Measurements from ENCODE around the gene NFATC3. TPM values are rescaled to one million over a fixed set of nuclear protein-coding genes. Genes with fewer than 3 reads are reported as not detected.

The NFATC3 gene
- total RNA-seq, 2 donors from 2014 or later, result 25.9 to 28.9 TPM

DNA sequence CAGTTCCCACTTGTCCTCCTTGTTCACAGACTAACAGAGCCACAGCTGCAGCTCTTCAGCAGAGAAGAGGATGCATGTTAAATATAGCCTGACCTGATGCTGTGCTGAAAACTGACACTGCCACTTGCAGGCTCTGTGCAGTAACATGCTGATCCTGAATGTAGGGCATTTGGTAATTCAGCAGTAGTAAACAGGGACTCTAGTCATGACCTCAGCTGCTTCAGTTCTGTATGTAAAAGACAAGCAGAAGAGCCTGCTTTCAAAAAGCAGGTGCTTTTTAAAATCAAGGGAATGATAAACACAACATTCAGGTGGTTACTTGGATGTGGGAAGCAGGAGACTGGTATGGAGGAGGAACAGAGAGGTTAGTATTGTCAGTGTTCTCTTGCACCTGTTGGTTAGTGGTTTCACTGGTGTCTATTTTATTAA is 116.9 kb downstream of the NFATC3 start:
- ATAC-seq, result peak; percentile 45 to 63
- DNase-seq, result no peak
- intact Hi-C loops (cut with DNase I), result no loop called here

DNA sequence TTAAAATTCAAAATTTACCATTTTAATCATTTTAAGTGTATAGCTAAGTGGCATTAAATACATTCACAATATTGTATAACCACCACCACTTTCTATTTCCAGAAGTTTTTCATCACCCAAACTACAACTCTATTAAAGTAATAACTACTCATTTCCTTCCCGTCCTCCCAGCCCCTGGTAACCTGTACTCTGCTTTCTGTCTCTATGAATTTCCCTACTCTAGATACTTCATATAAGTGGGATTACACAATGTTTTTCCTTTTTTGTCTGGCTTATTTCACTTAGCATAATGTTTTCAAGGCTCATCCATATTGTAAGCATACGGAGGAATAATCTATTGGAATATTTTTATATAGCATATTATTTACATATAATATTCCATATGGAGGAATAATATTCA is 121.1 kb downstream of the NFATC3 start:
- ATAC-seq (no peak), DNase-seq (no peak)
- intact Hi-C loops (cut with DNase I), result no loop called here

DNA sequence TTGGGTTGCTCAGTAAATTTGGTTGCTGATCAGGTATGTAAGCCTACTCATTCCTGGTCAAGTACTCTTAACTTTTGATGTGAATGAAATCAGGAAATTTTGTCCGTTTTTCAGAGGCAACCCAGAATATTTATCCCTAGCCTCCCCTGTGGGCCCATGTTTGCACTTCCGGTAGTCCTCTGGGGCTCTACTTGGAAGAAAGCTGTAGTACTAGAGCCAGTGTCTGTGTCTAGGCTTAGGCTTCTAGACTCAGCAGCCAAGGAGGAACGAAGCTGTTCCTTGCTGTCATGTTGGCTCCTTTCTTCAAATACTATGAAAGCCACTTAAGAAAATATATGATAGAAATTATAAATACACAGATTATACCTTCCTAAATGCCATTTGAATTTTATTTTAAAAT is 129.6 kb downstream of the NFATC3 start:
- peak; percentile 54 to 80 for ATAC-seq
- intact Hi-C loops (cut with DNase I), result no loop called here
- no peak for DNase-seq

DNA sequence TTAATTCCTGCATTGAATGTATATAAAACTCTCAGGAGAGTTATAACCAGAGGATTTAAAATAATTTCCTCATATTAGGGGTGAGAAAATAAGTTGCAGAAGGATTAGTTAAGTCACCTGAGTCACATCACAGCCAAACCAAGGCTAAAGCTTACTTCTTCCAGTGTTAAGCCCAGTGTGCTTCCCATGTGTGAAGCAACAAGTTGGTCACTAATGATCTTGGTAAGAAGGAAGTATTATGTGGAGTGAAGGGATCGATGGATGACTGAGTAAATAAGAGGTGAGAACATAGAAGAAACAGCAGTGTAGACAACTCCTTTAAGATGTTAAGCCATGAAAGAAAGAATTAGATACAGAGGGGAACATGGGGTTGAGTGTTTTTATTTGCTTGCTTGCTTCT is 130.1 kb downstream of the NFATC3 start:
- ATAC-seq (no peak), DNase-seq (no peak)
- intact Hi-C loops (cut with DNase I), result no loop called here

DNA sequence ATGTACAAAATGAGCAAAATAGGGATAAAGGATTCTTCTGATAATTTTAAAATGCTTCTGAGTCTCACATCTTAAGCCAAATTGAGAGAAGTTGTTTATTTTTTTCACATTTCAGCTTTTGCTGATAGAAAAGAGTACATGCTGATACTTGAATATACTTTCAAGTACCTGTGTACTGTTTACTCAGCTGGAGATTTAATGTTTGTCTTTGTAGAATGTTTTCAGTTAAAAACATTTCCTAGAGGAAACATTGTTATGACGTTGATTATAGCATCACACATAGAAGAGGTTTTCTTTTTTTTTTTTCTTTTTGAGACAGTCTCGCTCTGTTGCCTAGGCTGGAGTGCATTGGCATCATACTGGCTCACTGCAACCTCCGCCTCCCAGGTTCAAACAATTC is 131.1 kb downstream of the NFATC3 start:
- no peak for DNase-seq
- ATAC-seq, result no peak
- intact Hi-C loops (cut with DNase I), result no loop called here

DNA sequence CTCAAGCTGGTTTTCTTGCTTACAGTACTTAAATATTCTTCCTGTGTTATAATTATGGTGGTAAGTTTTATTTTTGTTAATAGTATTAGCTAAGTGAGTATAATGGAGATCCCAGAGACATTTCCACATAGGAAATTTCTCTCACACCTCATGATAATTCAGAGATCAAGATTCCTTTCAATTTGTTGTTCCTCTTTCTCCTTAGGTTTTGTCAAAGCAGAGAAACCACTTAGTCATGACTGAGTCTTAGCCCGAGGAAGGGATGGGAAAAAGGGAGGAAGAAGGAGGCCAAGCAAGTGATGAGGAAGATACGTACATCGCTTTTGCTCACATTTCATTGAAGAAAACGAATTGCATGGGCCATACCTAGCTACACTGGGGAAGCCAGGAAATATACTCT is 132.3 kb downstream of the NFATC3 start:
- ATAC-seq (no peak), DNase-seq (no peak)
- intact Hi-C loops (cut with DNase I), result no loop called here

DNA sequence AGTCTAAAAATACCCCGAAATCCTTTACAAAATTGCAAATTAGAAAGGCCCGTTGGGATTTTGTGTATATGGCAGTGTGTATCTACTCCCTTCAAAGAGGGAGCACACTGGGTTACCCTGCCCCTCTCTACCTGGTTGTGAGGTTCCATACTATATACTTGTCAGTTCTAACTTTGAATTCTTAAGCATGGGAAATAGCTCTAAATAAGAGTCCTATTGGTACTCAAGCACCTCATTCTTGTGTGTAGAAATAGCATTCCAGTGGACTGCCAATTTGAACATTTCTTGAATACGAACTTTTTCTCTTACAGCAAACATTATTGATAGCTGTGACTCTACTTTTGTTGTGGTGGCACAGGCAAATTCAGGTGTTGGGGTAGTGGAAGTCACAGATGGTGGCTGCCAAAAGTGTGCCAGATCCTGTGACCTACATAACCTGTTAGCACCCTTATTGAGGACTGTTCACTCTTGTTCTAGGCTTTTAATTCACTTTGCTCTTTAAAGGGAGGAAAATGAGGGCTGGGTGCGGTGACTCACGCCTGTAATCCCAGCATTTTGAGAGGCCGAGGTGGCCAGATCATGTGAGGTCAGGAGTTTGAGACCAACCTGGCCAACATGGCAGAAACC is 134.7 kb downstream of the NFATC3 start:
- DNase-seq (no peak), ATAC-seq (no peak)
- intact Hi-C loops (cut with DNase I), result no loop called here

DNA sequence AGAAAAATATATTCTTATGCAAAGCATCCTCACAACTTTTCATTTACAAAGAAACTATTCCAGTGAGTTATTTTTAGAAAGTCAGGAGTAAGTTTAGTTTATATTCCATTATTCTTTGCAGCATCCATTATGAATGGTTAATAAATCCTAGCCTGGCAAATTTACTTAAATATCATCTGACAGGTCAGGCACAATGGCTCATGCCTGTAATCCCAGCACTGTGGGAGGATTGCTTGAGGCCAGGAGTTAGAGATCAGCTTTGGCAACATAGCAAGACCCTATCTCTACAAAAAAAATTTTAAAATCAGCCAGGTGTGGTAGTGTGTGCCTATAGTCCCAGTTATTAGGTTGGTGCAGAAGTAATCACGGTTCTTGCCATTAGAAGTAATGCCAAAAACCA is 137.9 kb downstream of the NFATC3 start:
- ATAC-seq, result no peak
- no peak for DNase-seq
- intact Hi-C loops (cut with DNase I), result no loop called here

DNA sequence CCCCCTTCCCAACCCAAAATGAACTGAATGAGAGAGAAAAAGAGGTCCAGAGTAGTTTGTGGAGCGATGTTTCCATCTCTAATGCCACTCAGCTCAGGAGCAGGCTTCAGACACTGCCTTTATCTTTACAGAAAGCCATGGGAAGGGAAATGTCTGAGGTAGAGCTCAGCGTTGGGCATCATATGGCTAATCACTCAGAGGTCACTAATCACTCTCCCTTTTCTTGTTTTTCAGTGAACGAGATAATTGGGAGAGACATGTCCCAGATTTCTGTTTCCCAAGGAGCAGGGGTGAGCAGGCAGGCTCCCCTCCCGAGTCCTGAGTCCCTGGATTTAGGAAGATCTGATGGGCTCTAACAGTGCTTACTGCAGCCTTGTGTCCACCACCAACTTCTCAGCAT is 140.9 kb downstream of the NFATC3 start:
- intact Hi-C loops (cut with DNase I), result loop anchor here (5.0 kb wide), 2 partner anchors 134 to 234 kb away; no protein-coding TSS in a partner anchor
- DNase-seq (no peak), ATAC-seq (no peak)

DNA sequence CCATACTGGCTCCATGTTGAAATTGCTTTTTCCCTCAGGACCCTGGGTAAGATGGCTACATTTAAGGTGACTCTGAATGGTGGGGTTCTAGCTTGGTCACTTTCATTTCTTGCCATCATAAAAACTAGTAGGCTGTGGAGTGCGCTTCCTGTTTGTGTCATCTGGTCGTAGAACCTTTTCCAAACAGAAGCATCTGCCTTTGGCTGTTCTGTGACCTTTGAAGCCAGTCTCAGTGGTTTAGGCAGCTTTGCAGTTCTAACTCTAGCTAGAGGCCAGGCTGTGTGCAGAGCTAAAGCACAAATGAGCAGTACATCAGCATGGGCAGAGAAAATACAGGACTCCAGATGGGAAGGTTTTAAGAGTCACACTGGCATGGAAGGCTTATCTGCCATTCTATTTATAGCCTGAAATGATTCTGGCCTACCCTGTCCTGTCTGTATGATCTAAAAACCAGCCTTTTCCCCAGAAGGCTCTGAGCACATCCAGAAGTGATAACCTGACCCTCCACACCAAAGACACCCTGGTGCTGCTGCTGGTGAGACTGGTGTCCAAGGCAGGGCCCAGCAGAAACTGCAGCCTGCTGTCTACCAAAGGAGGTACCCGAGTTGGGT is 142.1 kb downstream of the NFATC3 start:
- intact Hi-C loops (cut with DNase I), result loop anchor here (5.0 kb wide), 2 partner anchors 135 to 235 kb away; no protein-coding TSS in a partner anchor
- DNase-seq (no peak), ATAC-seq (peak in 1 of 2 donors; percentile 5)

DNA sequence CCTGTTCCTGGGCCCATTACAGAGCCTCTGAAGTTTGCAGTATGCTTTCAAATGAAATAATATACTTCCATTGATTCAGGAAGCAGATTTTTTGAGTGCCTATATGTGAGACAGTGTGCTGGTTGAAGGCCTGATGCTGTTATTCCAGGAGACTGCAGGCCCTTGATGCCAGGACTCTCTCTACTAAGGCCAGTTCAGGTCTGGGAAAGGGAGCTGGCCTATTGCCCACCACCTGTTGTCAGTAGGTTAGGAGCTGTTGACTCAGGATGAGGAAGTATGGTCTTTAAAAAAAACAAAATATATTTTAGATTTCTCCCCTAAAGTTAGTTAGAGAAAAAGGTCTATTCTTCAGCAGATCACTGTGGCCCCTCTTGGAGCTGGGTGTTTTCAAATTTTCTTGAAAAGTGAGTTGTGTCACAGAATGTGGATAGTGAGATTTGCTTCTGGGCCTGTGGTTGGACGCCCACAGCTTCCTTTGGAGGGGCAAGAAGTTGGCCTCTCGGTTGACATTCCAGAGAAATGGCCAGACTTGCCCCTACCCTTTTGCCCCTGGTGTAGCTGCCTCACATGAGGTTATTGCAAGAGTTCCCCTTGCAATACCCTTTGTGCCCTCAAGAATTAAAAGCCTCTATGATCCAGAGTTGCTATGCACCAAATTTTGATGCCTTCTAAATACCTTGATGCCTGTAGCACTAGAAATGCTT is 142.8 kb downstream of the NFATC3 start:
- intact Hi-C loops (cut with DNase I), result loop anchor here (5.0 kb wide), 2 partner anchors 136 to 236 kb away; no protein-coding TSS in a partner anchor
- no peak for ATAC-seq
- no peak for DNase-seq

DNA sequence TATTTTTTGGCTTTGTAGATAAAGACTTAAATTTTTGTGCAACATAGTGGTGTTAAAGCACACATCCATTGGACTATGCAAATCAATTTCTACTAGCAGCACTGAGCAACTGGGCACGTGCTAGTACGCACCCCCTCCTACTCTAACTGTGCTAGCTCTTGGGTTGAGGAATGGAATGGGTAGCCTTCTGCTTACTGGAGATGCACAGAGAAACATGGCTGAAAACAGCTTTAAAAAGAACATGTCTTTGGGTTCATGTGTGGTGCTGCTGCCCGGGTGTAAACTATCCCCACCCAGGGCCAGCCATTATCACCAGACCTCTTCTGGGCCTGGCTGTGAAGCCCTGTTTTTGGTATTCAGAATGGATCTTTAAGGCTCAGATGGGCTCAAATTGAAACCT is 143.5 kb downstream of the NFATC3 start:
- intact Hi-C loops (cut with DNase I), result loop anchor here (5.0 kb wide), 2 partner anchors 136 to 236 kb away; no protein-coding TSS in a partner anchor
- no peak for DNase-seq
- no peak for ATAC-seq

DNA sequence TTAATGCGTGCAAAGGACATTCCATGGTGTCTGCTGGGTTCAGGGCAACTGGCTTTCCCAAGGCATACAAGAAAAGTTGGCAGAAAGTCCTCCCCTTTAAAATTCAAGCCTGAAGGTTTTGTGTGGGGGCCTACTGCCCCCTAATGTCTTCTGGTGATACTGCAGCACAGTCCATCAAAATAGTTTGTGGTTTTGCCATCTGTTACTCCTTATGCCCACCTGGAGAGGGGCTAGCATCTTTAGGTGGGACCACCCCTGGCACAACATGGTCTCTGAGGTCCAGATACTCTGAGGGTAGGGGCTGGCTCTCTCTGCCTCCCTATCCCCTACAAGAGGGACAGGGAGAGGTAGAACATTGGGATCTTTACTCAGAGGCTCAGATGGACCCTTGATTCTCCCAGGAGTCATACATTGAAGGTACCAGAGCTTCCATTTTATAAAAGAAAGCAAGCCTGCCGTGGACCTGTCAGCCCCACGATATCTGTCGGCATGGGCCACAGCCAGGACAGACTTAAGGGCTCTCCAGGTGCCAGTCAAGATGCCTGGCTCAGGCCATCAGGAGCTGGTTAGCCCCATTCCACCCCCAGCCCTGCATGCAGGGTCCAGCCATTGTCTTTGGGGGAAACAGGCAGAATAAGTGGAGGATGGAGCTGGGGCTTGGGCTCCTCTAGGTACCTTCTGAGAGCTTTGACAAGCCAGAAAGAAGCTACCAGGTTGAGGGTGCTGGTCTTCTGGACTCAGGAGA is 144.4 kb downstream of the NFATC3 start:
- intact Hi-C loops (cut with DNase I), result loop anchor here (5.0 kb wide), 2 partner anchors 137 to 237 kb away; no protein-coding TSS in a partner anchor
- DNase-seq, result no peak
- peak; percentile 8 to 58 for ATAC-seq

DNA sequence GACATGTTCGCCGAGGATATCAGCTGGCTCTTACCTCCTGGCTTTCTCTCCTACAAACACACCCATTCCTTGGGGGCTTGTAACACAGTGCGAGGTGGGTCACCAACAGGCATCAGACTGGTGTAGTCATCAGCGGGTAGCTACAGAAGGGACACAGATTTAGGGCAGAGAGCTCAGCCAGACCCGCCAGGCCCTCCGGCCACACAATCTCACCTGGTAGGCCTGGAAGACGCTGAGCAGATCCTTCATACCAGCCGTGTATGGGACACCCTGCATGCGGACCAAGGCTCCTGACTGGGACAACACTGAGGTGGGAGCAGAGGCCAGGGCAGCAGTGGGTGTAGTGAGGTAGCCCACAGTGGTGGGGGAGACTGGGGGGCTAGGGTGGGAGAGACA is 145.0 kb downstream of the NFATC3 start:
- ATAC-seq (no peak), DNase-seq (no peak)
- intact Hi-C loops (cut with DNase I), result no loop called here

DNA sequence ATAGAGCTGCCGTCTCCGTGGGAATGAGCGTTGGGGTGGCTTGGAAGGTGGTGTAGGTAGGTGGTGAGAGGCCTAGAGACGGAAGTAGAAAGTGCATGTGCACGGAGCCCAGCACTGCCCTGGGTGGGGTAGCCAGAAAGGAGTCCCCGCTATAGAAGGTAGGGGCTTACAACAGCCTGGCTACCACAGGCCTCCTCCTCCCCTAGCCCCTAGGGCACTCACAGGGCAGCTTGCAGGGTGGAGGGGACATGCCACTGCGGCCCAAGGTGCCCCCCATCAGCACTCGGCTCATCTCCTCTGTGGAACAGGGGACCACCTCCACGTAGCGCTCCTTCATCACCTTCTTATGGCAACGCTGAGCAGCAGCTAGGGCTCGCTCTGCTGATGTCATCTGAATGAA is 145.8 kb downstream of the NFATC3 start:
- ATAC-seq (no peak), DNase-seq (no peak)
- intact Hi-C loops (cut with DNase I), result no loop called here

DNA sequence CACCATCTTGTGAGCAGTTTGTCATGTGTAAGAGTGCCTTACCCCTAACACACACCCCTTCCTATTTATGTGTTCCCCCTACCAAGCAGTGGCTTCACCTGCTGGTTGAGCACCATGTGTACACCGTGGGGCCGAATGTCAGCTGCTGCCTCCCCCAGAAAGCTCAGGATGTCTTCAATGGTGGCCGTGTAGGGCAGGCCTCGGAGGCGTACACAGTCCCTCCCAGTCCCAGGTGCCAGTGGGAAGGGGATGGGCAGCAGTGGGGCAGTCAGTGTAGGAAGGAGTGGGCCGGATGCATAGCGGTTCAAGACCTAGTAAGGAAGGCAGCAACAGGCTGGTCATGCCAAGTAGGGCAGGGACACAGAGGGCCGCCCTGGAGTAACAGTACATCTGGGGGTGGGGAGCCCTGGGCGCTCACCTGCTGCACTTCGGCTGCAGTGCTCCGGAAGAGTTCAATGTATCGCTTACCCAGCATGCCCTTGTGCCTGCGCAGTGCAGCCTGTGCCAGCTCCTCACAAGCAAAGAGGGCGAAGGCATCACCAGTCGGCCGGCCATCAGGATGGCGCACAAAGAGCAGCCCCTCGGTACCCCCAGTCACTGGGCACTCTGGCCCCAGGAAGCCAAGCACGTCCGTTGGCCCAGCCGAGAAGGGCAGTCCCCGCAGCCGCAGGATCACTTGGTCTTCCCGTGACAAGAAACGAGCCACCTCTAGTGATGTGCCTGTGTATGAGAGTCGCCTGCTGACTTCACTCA is 146.4 kb downstream of the NFATC3 start:
- DNase-seq (no peak), ATAC-seq (no peak)
- intact Hi-C loops (cut with DNase I), result no loop called here

DNA sequence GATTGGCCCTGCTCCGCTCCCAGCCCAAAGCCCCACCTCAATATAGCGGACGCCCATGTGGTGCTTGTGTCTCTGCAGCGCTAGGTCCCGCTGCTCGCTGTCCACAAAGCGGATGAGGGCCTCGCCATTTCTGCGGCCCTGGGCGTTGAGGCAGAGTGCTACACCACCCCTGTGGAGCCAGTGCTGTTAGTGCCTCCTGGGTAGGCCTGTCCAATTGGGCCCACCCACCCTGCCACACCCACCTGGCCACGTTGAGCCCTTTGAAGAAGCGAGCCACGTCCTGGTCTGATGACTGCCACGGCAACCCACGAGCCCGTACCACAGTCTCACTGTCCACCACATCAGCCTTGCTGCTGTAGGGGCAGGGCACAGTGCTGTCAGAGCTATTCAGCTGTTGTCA is 147.2 kb downstream of the NFATC3 start:
- ATAC-seq, result no peak
- intact Hi-C loops (cut with DNase I), result no loop called here
- DNase-seq, result no peak

DNA sequence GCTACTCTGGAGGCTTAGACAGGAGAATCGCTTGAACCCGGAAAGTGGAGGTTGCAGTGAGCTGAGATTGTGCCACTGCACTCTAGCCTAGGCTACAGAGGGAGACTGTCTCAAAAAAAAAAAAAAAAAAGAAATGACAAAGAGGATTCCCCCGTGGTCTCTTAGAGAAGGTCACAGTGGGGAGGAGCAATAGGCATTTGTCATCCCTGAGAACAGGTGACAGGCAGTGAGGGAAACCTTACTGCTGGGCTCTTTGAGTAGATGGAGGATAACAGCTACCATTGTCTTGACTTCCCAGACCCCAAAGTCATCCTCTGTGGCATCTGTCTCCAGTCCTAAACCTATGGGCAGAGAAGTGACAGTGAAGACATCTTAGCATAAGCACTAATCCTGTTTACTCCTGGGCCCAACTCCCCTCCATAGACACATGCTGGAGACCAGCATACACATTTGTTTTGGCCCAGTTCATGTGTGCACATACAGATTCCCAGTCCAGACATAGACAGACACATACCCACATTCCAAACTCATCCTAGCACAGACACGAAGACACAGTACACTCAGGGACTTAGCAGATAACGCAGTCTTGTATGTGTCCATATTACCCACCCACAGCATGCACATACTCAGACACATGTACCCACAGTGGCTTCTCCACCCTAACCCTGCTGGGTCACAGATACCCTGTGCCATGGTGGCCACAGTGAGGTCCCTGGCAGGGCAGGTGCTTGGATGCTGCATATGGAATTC is 148.1 kb downstream of the NFATC3 start:
- no peak for DNase-seq
- intact Hi-C loops (cut with DNase I), result no loop called here
- ATAC-seq, result no peak

Measured in left cardiac atrium (tissue), 4 donors.